Suppressor macrophage treated with lipopolysaccharide for 1 hour (primary cell): ENCODE results near the gene PCGF3.
"Not testable (repeated sequence)": the region's sequence is repeated elsewhere in the genome, so short reads cannot be mapped to it uniquely, and the experiment has no call there.

Source experiments
- DNase-seq, 3 donors: peaks; one replicate each; pipeline ENCODE4 v3.0.0-alpha.2; 2020 to 2022

The PCGF3 gene

GRCh38 chr4:768076-768475 lies 62.4 kb downstream of the PCGF3 start:
- no peak for DNase-seq

- DNase-seq: no peak
These were observed 63.4 kb downstream of the PCGF3 start for GRCh38 chr4:768995-769394.

- no peak for DNase-seq
These were observed 63.9 kb downstream of the PCGF3 start for GRCh38 chr4:769511-769910.

- DNase-seq: no peak
These were observed 64.4 kb downstream of the PCGF3 start for GRCh38 chr4:770022-770421.

- DNase-seq: no peak
These were observed 65.8 kb downstream of the PCGF3 start for GRCh38 chr4:771464-771863.

GRCh38 chr4:772118-772517 lies 66.5 kb downstream of the PCGF3 start:
- no peak for DNase-seq

GRCh38 chr4:772776-773175 lies 67.1 kb downstream of the PCGF3 start:
- DNase-seq: no peak

GRCh38 chr4:773214-773613 lies 67.6 kb downstream of the PCGF3 start:
- no peak for DNase-seq

- not testable (repeated sequence) for DNase-seq
These were observed 68.9 kb downstream of the PCGF3 start for GRCh38 chr4:774419-775092.

GRCh38 chr4:775485-775884 lies 69.9 kb downstream of the PCGF3 start:
- DNase-seq: not testable (repeated sequence)

GRCh38 chr4:776743-777441 lies 71.3 kb downstream of the PCGF3 start:
- DNase-seq: no peak

GRCh38 chr4:777520-778262 lies 72.1 kb downstream of the PCGF3 start:
- no peak for DNase-seq

GRCh38 chr4:779555-779954 lies 73.9 kb downstream of the PCGF3 start:
- DNase-seq: no peak

- DNase-seq: not testable (repeated sequence)
These were observed 74.6 kb downstream of the PCGF3 start for GRCh38 chr4:780255-780654.

- no peak for DNase-seq
These were observed 75.3 kb downstream of the PCGF3 start for GRCh38 chr4:780716-781492.

- DNase-seq: peak; percentile 99
These were observed 76.0 kb downstream of the PCGF3 start for GRCh38 chr4:781493-782216.

GRCh38 chr4:784401-785331 lies 79.0 kb downstream of the PCGF3 start:
- DNase-seq: no peak

- DNase-seq: no peak
These were observed 79.9 kb downstream of the PCGF3 start for GRCh38 chr4:785332-786073.

- DNase-seq: no peak
These were observed 80.6 kb downstream of the PCGF3 start for GRCh38 chr4:786074-786741.

GRCh38 chr4:786861-787300 lies 81.2 kb downstream of the PCGF3 start:
- DNase-seq: peak in 1 of 3 donors; percentile 33
